HL-60 (cell line): ENCODE results near the gene AQP3.

Experiments used
- DNase-seq, 2 experiments: peaks; one replicate each; pipeline ENCODE4 v3.0.0-alpha.2; 2010 to 2020; ENCODE audit warnings: low read depth in 1 of 2, low spot score in 1 of 2
- H3K27ac ChIP-seq: fragments of 250-450 bp; sonication (Bioruptor Pico); replicated peaks from 2 replicates; pipeline ENCODE4 v1.5.1; 2020; ENCODE audit warnings: mild to moderate bottlenecking, moderate library complexity
- H3K27me3 ChIP-seq: fragments of 250-450 bp; sonication (Bioruptor Pico); 2 replicates; pipeline ENCODE4 v1.5.1; 2021; ENCODE audit warnings: mild to moderate bottlenecking, moderate library complexity; ENCODE audit not compliant: insufficient read depth, poor library complexity, severe bottlenecking
- H3K4me3 ChIP-seq: replicated peaks from 2 replicates; pipeline ENCODE4 v1.5.1; 2011; ENCODE audit warnings: mild to moderate bottlenecking, control low read depth, low read length; ENCODE audit not compliant: insufficient read depth
- GABPA ChIP-seq: IDR thresholded peaks from 2 replicates; pipeline ENCODE4 v1.6.1; 2012; ENCODE audit warnings: low read depth
- POLR2AphosphoS5 ChIP-seq: IDR thresholded peaks from 2 replicates; pipeline ENCODE4 v1.6.1; 2012; ENCODE audit warnings: low read depth
- SPI1 ChIP-seq: IDR thresholded peaks from 2 replicates; pipeline ENCODE4 v1.6.1; 2012; ENCODE audit warnings: low read depth, mild to moderate bottlenecking, borderline replicate concordance
- TF ChIP-seq, protein P1 (sequence below): IDR thresholded peaks from one replicate; pipeline ENCODE4 v1.5.1; 2011; ENCODE audit warnings: low read length, control low read depth, inconsistent platforms; ENCODE audit not compliant: insufficient read depth
- TF ChIP-seq, protein P2 (sequence below): IDR thresholded peaks from 2 replicates; pipeline ENCODE4 v1.6.1; 2012; ENCODE audit warnings: low read depth; ENCODE audit not compliant: insufficient replicate concordance

The AQP3 gene

DNA sequence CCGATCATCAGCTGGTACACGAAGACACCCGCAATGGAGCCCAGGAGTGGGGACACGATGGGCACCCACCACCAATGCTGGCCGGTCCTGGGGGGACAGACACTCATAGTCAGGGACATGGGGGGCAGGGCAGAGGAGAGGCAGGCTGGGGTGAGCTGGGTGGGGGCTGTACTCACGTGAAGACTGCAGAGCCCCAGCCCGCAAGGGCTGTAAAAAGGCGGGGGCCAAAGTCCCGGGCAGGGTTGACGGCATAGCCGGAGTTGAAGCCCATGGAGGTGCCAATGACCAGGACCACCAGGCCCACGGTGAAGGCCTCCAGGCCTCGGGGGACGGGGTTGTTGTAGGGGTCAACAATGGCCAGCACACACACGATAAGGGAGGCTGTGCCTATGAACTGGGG is 5.3 kb downstream of the AQP3 start:
- DNase-seq: no peak
- TF ChIP-seq GABPA (no peak), POLR2AphosphoS5 (no peak), SPI1 (no peak)
- Histone ChIP-seq H3K27me3 (no peaks in the 10 kb centered on the region), H3K4me3 (no peak overlapping the region), H3K27ac (no peak overlapping the region)

DNA sequence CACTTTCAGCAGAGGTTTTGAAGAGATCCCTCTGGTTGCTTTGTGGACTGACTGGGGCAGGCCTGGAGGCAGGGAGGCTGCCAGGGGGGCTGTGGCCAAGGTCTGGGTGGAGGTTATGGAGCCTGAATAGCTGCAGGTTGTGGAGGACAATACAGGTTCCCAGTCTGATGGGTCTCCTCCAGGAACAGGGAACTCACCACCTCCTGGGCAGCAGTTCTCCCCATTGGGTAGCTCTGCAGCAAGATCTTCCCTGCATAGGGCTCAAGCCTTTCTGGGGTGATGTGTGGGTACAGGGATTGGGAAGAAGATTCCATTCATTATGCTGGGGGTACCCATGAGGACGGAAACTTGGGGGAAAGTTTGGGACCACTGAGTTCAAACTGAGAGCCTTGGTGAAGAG is 6.8 kb downstream of the AQP3 start:
- Histone ChIP-seq H3K4me3 (no peak overlapping the region), H3K27me3 (no peaks in the 10 kb centered on the region), H3K27ac (no peak overlapping the region)
- TF ChIP-seq GABPA: no peak
- TF ChIP-seq, protein P1, sequence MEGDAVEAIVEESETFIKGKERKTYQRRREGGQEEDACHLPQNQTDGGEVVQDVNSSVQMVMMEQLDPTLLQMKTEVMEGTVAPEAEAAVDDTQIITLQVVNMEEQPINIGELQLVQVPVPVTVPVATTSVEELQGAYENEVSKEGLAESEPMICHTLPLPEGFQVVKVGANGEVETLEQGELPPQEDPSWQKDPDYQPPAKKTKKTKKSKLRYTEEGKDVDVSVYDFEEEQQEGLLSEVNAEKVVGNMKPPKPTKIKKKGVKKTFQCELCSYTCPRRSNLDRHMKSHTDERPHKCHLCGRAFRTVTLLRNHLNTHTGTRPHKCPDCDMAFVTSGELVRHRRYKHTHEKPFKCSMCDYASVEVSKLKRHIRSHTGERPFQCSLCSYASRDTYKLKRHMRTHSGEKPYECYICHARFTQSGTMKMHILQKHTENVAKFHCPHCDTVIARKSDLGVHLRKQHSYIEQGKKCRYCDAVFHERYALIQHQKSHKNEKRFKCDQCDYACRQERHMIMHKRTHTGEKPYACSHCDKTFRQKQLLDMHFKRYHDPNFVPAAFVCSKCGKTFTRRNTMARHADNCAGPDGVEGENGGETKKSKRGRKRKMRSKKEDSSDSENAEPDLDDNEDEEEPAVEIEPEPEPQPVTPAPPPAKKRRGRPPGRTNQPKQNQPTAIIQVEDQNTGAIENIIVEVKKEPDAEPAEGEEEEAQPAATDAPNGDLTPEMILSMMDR: no peak
- TF ChIP-seq, protein P2, sequence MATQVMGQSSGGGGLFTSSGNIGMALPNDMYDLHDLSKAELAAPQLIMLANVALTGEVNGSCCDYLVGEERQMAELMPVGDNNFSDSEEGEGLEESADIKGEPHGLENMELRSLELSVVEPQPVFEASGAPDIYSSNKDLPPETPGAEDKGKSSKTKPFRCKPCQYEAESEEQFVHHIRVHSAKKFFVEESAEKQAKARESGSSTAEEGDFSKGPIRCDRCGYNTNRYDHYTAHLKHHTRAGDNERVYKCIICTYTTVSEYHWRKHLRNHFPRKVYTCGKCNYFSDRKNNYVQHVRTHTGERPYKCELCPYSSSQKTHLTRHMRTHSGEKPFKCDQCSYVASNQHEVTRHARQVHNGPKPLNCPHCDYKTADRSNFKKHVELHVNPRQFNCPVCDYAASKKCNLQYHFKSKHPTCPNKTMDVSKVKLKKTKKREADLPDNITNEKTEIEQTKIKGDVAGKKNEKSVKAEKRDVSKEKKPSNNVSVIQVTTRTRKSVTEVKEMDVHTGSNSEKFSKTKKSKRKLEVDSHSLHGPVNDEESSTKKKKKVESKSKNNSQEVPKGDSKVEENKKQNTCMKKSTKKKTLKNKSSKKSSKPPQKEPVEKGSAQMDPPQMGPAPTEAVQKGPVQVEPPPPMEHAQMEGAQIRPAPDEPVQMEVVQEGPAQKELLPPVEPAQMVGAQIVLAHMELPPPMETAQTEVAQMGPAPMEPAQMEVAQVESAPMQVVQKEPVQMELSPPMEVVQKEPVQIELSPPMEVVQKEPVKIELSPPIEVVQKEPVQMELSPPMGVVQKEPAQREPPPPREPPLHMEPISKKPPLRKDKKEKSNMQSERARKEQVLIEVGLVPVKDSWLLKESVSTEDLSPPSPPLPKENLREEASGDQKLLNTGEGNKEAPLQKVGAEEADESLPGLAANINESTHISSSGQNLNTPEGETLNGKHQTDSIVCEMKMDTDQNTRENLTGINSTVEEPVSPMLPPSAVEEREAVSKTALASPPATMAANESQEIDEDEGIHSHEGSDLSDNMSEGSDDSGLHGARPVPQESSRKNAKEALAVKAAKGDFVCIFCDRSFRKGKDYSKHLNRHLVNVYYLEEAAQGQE: no peak
- no peak for TF ChIP-seq SPI1
- TF ChIP-seq POLR2AphosphoS5: no peak
- DNase-seq: no peak

DNA sequence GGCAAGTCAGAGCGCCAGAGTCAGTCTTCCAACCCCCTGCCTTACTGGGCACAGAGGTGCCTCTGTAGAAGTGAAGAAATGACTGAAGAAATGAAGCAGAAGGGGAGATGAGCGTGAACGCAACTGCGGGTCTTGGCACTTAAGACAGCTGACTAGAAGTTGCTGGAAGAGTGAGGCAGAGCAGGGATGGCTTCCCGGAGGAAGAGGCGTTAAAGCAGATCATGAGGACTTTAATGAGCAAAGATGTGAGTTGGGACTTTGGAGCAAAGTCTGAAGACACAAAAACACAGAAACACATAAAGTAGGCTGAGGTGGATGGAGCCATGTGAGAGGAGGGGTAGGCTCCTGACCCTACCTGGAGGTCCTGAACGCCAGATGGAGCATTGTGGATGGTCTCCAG is 7.2 kb downstream of the AQP3 start:
- DNase-seq: no peak
- Histone ChIP-seq H3K27me3 (no peaks in the 10 kb centered on the region), H3K27ac (no peak overlapping the region), H3K4me3 (no peak overlapping the region)
- TF ChIP-seq, protein P1: no peak
- TF ChIP-seq POLR2AphosphoS5 (no peak), SPI1 (no peak), GABPA (no peak)
- TF ChIP-seq, protein P2: no peak

DNA sequence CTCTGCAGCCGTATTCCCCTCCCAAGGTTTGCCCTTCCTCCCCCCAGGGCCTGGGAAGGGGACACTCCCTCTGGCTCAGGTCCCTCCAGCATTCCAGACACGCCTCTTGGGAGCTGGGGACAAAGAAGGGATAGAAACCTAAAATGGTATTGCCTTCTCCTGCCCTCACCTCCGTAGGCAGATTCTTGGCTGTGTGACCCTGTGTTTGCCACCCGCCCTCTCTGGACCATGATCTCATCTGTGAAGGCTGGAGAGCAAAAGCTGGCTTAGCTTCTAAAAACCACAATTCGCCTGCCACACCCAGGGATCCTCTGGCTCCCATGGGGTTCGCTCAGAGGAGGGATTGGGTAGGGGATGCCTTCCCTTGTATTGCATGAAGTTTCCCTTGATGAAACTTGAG is 7.7 kb downstream of the AQP3 start:
- H3K27ac ChIP-seq: no peak overlapping the region
- H3K4me3 ChIP-seq: no peak overlapping the region

More for the DNA sequence above, 7.7 kb downstream of the AQP3 start:
- no peaks in the 10 kb centered on the region for H3K27me3 ChIP-seq
- TF ChIP-seq, protein P2: no peak
- TF ChIP-seq, protein P1: no peak
- no peak for DNase-seq
